ENCODE measurements around the gene TCF25.

DNA sequence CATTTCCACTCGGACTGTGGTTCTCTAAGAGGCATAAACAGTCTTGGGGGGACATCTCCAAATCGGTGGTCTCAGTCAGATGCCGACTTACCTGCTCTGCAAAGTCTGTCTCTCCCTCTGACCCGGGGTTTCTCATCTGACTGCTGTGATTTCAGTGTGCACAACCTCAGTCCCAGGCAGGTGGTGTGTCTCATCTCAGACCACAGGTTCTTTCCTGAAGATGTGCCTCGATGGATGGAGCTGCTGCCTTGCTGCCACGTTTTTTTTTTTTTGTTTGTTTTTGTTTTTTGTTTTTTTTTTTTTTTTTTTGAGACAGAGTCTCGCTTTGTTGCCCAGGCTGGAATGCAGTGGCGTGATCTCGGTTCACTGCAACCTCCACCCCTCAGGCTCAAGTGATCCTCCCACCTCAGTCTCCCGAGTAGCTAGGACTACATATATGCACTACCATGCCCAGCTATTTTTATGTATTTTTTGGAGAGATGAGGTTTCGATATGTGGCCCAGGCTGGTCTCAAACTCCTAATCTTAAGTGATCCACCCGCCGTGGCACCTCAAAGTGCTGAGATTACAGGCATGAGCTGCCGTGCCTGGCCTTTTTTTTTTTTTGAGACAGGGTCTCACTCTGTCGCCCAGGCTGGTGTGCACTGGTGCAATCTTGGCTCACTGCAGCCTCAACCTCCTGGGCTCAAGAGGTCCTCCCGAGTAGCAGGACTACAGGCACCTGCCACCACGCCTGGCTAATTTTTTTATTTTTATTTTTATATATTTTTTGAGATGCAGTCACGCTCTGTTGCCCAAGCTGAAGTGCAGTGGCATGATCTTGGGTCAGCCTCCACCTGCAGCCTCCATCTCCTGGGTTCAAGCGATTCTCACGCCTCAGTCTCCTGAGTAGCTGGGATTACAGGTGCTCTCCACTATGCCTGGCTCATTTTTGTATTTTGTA, 29.7 kb upstream of the TCF25 start:
- TF ChIP-seq CTCF (IDR thresholded peaks at IDR 0.05) (no peak), POLR2A (IDR thresholded peaks at IDR 0.05) (no peak)

Measured in testis (tissue), 2 donors.